Measurements from ENCODE around the gene MPP2. TPM values are rescaled to one million over a fixed set of nuclear protein-coding genes. Genes with fewer than 3 reads are reported as not detected.

MPP2 gene
- total and polyA plus RNA-seq, 9 of the 15 experiments (the other 6 are each of a cell fraction or from before 2014, with no cell fraction given): 0.04 to 1.0 (median 0.24) TPM

DNA sequence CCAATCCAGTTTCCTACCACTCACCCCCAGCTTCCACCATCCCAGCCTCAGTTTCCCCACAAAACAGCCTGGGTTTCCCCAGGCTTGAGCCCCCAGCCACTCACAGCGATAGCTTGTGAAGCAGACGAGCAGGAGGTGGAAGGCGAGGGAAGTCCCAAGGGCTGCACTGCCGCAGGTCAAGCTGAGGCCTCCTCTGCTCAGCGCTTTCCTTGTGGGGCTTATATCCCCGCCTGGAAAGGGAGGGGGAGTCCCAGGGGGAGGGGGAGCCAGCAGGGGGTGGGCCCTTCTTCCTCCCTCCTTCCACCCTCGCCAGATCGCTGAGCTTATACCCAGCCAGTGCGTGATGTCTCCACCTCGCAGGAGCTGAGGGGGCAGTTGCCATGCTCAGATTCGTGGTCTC lies 46.4 kb upstream of the MPP2 start, which contains the start of gene PYY (continued):
- TF ChIP-seq, protein P1, sequence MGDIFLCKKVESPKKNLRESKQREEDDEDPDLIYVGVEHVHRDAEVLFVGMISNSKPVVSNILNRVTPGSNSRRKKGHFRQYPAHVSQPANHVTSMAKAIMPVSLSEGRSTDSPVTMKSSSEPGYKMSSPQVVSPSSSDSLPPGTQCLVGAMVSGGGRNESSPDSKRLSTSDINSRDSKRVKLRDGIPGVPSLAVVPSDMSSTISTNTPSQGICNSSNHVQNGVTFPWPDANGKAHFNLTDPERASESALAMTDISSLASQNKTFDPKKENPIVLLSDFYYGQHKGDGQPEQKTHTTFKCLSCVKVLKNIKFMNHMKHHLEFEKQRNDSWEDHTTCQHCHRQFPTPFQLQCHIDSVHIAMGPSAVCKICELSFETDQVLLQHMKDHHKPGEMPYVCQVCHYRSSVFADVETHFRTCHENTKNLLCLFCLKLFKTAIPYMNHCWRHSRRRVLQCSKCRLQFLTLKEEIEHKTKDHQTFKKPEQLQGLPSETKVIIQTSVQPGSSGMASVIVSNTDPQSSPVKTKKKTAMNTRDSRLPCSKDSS (IDR thresholded peaks at IDR 0.05; ENCODE audit: low read depth, partially characterized antibody): no peak
- no peak for TF ChIP-seq SMAD2 (IDR thresholded peaks at IDR 0.05; ENCODE audit: low read depth, low read length)

DNA sequence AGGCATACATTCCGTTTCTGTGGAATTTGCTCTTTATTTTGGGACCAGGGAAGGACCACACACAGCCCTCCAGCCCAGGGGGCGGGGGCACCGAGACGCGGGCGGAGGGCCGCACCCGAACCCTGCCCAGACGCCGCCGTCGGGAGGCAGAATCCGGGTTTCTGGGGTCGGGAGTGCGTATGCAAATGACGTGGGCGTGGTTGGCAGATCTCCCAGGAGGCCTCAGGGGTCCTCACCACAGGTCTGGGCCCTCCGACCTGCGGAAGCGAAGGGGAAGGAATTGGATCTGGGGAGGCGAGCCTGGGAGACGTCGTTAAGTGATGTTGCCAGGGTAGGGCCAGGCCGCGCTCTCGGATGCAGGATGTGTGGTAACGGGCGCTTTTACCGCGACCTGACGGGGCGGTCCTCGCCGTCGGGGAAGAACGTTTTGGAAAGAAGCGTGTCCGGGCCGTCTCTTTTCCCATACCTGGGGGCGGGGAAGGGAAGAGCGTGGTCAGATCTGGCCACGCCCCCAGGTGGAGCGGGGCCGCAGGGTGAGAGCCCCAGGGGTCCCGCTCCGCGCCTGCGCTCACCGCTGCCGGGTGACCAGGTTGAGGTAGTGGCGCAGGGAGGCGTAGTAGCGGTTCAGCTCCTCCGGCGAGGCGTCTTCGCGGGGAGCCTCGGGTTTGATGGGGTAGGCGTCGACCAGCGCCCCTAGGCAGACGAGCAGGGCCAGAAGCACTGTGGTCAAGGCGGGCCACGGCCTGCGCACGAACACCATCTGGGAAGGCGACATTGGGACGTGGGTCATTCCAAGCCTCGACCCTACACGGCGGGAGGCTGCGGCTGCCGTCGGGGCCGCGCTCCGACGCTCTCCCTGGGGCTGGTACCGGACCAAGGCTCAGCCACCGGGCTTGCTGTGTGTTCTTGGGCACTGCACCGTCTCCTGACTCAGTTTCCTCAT lies 45.7 kb upstream of the MPP2 start:
- ChIA-PET CTCF (ENCODE audit: low intra/inter-chr PET ratio) (no interaction called here), POLR2A (interaction anchor here (0.5 to 1.3 kb wide), 5 partner anchors 9 to 160 kb away, joined by 3 to 6 read pairs (median 3); no protein-coding TSS in a partner anchor)
- BruUV-seq (replicated peaks): no TSS peak
- Histone ChIP-seq H3K4me2 (ENCODE audit: insufficient read depth, low read length) (peak overlapping the region; percentile 55), H3K9ac (ENCODE audit: insufficient read depth in 1 of 2, low read depth in 2 of 2, low read length in 2 of 2) (peak overlapping the region in 1 of 2 experiments; percentile 87; a peak in 2 of 4 replicates), H3K27me3 (ENCODE audit: control insufficient read depth in 2 of 2, insufficient read depth in 2 of 2, low read length in 2 of 2) (peaks cover 33 to 68% of the 10 kb centered on the region in 2 experiments; a peak in 4 of 5 replicates), H4K20me1 (replicated peaks; ENCODE audit: control insufficient read depth, insufficient read depth, low read length) (no peaks in the 10 kb centered on the region; the same call in none of the 2 replicates), H3K9me3 (replicated peaks; ENCODE audit: control insufficient read depth, insufficient read depth, low read depth, low read length) (no peaks in the 10 kb centered on the region), H3K4me1 (replicated peaks in 1 of 2; ENCODE audit: control insufficient read depth in 2 of 2, insufficient read depth in 2 of 2, low read length in 2 of 2) (peaks cover 0 to 16% of the 10 kb centered on the region in 2 experiments; a peak in 3 of 5 replicates), H3K36me3 (ENCODE audit: control insufficient read depth, insufficient read depth, low read length) (no peaks in the 10 kb centered on the region), H3K9me1 (ENCODE audit: control insufficient read depth, insufficient read depth, low read length) (no peaks in the 10 kb centered on the region), H3K79me2 (ENCODE audit: control insufficient read depth, insufficient read depth, low read length) (no peaks in the 10 kb centered on the region), H3K27ac (ENCODE audit: extremely low read depth, low read depth, low read length) (no peak overlapping the region; the same call in 2 of the 3 replicates), H2AFZ (ENCODE audit: low read depth, low read length) (peak overlapping the region; percentile 77), H3K4me3 (no peak overlapping the region)
- no peak for FAIRE-seq
- DNase-seq (ENCODE audit: extremely low read depth in 1 of 4, low spot score in 3 of 4): peak; percentile 46 to 90 (median 76)
- 17% methylated on average over 54 of the region's 82 CpGs for WGBS (ENCODE audit: insufficient coverage, low coverage, missing lambda C conversion rate)
- ATAC-seq: peak; percentile 79
- in situ Hi-C loops (cut with MboI) (no loop called here), intact Hi-C loops (cut with micrococcal nuclease) (no loop called here)
- no peak for TF ChIP-seq GTF2F1 (IDR thresholded peaks at IDR 0.05; ENCODE audit: low read depth, low read length)
- TF ChIP-seq NRF1 (conservative IDR thresholded peaks at IDR 0.05 in 1 of 2, IDR thresholded peaks at IDR 0.05 in 1 of 2): peak; percentile 70
- TF ChIP-seq ZNF668 (CRISPR knock-in tag; IDR thresholded peaks at IDR 0.05): no peak
- TF ChIP-seq MITF (IDR thresholded peaks at IDR 0.05): no peak
- TF ChIP-seq CXXC5 (CRISPR knock-in tag; IDR thresholded peaks at IDR 0.05): peak; percentile 51
- TF ChIP-seq TRIM24 (IDR thresholded peaks at IDR 0.05): peak in 1 of 2 experiments; percentile 41; a peak in 1 of 4 replicates
- TF ChIP-seq L3MBTL2 (IDR thresholded peaks at IDR 0.05): peak; percentile 38; the same call in 1 of the 2 replicates
- TF ChIP-seq ZBTB33 (CRISPR knock-in tag; IDR thresholded peaks at IDR 0.05): peak; percentile 70
- TF ChIP-seq EGR1 (conservative IDR thresholded peaks at IDR 0.05): peak; percentile 17; the same call in 1 of the 2 replicates
- TF ChIP-seq NR1H2 (CRISPR knock-in tag; IDR thresholded peaks at IDR 0.05): no peak
- peak; percentile 78 for TF ChIP-seq NFIC (IDR thresholded peaks at IDR 0.05)

Data from K562 (cell line).